GM10847 (cell line): ENCODE data around the gene ZNF879.

Source experiments
- POLR2A ChIP-seq: IDR thresholded peaks from 2 replicates; pipeline ENCODE4 v1.6.1; 2011; ENCODE audit not compliant: insufficient read length; ENCODE audit errors: extremely low read depth

Gene ZNF879

DNA sequence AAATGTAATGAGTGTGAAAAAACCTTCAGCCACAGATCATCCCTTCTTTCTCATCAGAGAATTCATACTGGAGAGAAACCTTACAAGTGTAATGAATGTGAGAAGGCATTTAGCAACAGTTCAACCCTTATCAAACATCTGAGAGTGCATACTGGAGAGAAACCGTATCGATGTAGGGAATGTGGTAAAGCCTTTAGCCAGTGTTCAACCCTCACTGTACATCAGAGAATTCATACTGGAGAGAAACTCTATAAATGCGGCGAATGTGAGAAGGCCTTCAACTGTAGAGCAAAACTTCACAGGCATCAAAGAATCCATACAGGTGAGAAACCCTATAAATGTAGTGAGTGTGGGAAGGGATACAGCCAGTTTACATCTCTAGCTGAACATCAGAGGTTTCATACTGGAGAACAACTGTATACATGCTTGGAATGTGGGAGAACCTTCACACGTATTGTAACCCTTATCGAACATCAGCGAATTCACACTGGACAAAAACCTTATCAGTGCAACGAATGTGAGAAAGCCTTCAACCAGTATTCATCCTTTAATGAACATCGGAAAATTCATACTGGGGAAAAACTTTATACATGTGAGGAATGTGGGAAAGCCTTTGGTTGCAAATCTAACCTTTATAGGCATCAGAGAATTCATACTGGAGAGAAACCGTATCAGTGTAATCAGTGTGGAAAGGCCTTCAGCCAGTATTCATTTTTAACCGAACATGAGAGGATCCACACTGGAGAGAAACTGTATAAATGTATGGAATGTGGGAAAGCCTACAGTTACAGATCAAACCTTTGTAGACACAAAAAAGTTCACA is 55.8 kb downstream of the ZNF879 start:
- TF ChIP-seq POLR2A = no peak

DNA sequence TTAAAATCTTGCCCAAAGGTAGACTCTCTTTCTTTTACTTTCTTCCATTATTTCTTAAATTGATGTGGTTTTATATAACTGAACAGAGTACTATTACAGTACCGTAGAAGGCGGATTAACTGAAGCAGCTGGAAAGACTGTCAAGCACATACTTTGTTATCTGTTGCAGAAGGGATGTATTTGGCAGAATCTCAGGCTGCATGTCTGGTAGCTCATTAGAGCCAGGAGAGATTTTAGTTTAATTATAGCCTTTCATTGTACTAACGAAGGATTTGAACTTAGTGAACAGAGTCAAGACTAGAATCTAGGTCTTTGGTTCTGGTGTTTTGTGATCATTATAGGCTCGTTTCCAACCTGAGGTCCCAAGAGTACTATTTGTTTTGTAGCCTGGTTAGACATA is 57.1 kb downstream of the ZNF879 start:
- TF ChIP-seq POLR2A = no peak
